Measurements from ENCODE around the gene APOH. TPM values are rescaled to one million over a fixed set of nuclear protein-coding genes. Genes with fewer than 3 reads are reported as not detected.

Gene APOH
- total RNA-seq, 4 donors from 2014 or later, result not detected

GRCh38 chr17:66222798-66223350, 6.3 kb downstream of the APOH start:
- DNase-seq (ENCODE audit: low spot score in 2 of 2), result no peak
- H3K4me3 ChIP-seq (ENCODE audit: low read depth, poor library complexity, severe bottlenecking), result no peak overlapping the region
- intact Hi-C loops (cut with DNase I; ENCODE audit: low total_unique reads), result no loop called here
- WGBS, 2 donors, result 84 to 85% methylated on average over 5 of the region's 5 CpGs
- TF ChIP-seq POLR2A (IDR thresholded peaks at IDR 0.05), result no peak
- TF ChIP-seq, protein P1, sequence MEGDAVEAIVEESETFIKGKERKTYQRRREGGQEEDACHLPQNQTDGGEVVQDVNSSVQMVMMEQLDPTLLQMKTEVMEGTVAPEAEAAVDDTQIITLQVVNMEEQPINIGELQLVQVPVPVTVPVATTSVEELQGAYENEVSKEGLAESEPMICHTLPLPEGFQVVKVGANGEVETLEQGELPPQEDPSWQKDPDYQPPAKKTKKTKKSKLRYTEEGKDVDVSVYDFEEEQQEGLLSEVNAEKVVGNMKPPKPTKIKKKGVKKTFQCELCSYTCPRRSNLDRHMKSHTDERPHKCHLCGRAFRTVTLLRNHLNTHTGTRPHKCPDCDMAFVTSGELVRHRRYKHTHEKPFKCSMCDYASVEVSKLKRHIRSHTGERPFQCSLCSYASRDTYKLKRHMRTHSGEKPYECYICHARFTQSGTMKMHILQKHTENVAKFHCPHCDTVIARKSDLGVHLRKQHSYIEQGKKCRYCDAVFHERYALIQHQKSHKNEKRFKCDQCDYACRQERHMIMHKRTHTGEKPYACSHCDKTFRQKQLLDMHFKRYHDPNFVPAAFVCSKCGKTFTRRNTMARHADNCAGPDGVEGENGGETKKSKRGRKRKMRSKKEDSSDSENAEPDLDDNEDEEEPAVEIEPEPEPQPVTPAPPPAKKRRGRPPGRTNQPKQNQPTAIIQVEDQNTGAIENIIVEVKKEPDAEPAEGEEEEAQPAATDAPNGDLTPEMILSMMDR (IDR thresholded peaks at IDR 0.05), result no peak

DNA sequence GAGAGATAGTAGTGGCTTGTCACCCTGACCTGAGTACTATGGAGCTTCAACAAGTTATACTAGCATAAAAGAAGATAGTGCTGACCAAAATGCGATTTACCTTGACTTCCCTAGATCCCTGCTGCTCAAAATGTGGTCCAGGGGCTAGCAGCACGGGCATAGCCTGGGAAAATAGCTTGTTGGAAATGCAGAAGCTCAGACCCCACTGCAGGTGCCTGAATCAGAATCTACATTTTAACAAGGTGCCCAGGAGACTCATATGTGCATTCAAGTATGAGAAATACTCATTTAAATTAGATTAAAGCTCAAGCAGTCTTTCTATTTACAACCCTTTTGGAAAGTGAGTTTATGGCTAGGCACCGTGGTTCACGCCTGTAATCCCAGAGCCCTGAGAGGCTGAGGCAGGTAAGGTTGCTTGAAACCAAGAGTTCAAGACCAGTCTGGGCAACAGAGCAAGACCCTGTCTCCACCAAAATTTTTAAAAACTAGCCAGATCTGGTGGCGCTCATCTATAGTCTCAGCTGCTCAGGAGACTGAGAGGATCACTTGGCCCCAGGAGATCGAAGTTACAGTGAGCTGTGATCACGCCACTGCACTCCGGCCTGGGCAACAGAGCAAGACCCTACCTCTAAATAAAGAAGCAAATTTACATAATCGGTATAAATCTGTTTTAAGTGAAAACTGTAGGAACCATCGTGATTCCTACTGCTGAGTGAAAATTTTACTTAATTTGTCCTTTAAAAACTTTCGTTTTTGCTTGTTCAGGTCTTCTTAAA, 7.3 kb downstream of the APOH start:
- WGBS, 2 donors, result 82 to 90% methylated on average over 11 of the region's 11 CpGs
- no peak overlapping the region for H3K4me3 ChIP-seq (ENCODE audit: low read depth, poor library complexity, severe bottlenecking)
- TF ChIP-seq, protein P1 (IDR thresholded peaks at IDR 0.05), result no peak
- no peak for TF ChIP-seq POLR2A (IDR thresholded peaks at IDR 0.05)
- no peak for DNase-seq (ENCODE audit: low spot score in 2 of 2)
- intact Hi-C loops (cut with DNase I; ENCODE audit: low total_unique reads), result no loop called here

- intact Hi-C loops (cut with DNase I; ENCODE audit: low total_unique reads), result no loop called here
- TF ChIP-seq, protein P1 (IDR thresholded peaks at IDR 0.05), result no peak
- no peak for TF ChIP-seq POLR2A (IDR thresholded peaks at IDR 0.05)
- no peak overlapping the region for H3K4me3 ChIP-seq (ENCODE audit: low read depth, poor library complexity, severe bottlenecking)
- no peak for DNase-seq (ENCODE audit: low spot score in 2 of 2)
Observed at GRCh38 chr17:66221343-66221742, 7.9 kb downstream of the APOH start.

- 66 to 76% methylated on average over 8 of the region's 8 CpGs for WGBS, 2 donors
- intact Hi-C loops (cut with DNase I; ENCODE audit: low total_unique reads), result no loop called here
- TF ChIP-seq, protein P1 (IDR thresholded peaks at IDR 0.05), result no peak
- no peak for TF ChIP-seq POLR2A (IDR thresholded peaks at IDR 0.05)
Observed at GRCh38 chr17:66220079-66220835, 9.0 kb downstream of the APOH start.

DNA sequence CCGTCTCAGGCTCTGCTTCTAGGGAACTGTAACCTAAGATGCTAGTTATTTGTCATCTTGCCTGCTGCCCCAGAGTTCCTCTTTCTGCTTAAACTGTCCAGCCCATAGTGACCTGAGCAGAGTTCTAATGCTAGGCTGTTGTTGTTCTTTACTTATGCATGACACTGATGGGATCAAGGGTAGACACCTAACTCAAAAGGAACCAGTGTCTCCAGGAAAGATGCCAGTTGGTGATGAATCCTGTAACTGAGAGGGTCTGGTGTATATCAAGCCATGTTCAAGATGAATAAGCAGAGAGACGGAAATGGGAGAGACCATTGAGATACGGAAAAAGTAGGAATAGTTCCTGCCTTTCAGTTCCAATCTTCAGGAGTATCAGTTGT, 13.7 kb downstream of the APOH start:
- WGBS, 2 donors, result 81 to 96% methylated on average over 3 of the region's 3 CpGs
- no peak for TF ChIP-seq POLR2A (IDR thresholded peaks at IDR 0.05)
- TF ChIP-seq, protein P1 (IDR thresholded peaks at IDR 0.05), result no peak
- H3K4me3 ChIP-seq (ENCODE audit: low read depth, poor library complexity, severe bottlenecking), result no peak overlapping the region
- DNase-seq (ENCODE audit: low spot score in 2 of 2), result no peak
- intact Hi-C loops (cut with DNase I; ENCODE audit: low total_unique reads), result no loop called here

More at GRCh38 chr17:66220079-66220835, 9.0 kb downstream of the APOH start:
- no peak for DNase-seq (ENCODE audit: low spot score in 2 of 2)
- H3K4me3 ChIP-seq (ENCODE audit: low read depth, poor library complexity, severe bottlenecking), result no peak overlapping the region
